HG03135 (cell line): ENCODE results near the gene CCDC146.

Source experiments
- ATAC-seq: cut with Tn5 transposase; IDR thresholded peaks from one replicate; pipeline ENCODE4 v1.9.1; 2021; ENCODE audit warnings: mild to moderate bottlenecking, moderate library complexity; ENCODE audit not compliant: unreplicated experiment

The CCDC146 gene

DNA sequence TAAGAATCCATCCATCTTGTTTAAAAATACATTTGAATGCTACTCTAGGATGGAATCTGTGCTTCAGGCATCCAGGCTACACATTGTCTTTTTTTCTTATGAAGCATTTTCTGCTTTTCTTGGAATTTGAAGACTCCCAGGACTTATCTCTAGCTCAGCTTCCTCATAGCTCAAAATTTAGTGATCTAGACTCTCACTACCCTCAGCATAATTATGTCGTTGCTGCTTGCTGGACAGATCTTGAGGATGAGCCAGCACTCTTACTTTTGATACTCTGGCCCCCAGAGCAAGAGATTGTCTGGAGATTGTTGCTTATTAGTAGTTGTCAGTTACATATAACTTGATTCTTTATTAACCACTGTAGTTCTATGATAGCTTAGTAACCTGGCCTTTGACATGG is 160.5 kb downstream of the CCDC146 start:
- no peak for ATAC-seq

- ATAC-seq = no peak
These were observed 161.6 kb downstream of the CCDC146 start for GRCh38 chr7:77284005-77284404.

GRCh38 chr7:77284616-77285015 is 162.2 kb downstream of the CCDC146 start:
- ATAC-seq = no peak

DNA sequence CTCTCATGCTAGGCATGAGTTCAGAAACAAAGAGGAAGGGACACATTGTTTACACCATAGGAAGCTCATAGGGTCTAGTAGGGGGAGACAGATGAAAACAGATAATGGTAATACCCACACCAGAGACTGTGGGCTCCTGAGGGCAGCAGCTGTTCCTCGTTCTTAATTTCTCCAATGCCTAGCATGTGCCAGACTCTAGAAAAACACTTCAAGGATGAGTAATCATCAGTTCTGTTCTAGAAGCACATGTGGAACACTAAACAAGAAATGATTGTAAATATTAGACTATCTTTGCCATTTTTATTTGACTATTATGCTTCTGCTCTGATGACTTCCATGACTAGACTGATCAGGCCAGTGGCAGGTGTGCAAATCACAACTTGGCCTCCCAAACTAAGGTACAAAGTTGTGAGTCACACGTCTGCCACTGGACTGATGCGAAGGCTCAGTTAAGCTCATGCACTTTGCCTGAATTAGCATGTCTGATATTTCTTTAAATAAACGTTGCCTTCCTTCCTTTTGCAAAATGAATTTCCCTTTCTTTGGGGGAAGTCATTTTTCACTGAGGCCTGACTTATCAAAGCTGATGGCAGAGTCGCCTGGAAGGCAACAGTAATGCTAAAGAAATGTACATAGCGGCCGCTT is 166.4 kb downstream of the CCDC146 start:
- no peak for ATAC-seq

DNA sequence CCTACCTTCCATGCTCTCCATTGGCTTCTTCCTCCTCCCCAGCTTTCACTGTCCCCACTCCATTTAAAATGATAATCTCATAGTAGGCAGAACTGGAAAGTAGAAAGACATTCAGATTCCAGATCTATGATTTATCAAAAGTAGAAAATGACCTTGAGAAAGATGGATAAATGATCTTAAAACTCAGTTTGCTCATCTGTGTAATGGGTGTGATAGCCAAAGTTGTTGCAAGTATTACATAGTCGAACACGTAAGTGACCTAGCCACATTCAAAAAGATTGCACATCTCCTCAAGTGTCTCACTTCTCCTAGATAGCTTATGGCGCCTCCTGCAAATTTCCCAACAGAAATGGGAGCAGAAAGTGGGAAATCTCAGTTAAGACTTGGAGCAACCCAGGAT is 167.0 kb downstream of the CCDC146 start:
- ATAC-seq = no peak

DNA sequence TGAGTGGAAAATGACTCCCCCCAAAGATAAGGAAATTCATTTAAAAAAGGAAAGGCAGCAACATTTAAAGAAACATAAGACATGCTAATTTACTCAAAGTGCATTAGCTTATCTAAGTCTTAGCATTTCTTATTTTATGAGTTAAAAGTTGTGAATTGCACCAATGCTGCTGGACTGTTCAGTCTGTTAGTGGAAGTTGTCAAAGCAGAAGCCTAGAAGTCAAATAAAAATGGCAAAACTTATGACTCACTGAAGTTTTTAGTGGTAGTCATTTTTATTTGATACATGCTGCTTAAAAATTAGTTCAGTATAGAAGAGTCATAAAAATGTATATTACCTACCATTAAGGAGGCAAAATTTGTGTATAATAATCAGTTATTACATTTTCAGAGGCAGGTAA is 168.0 kb downstream of the CCDC146 start:
- ATAC-seq = no peak

GRCh38 chr7:77293046-77293445 is 170.6 kb downstream of the CCDC146 start:
- ATAC-seq = no peak

- ATAC-seq = no peak
These were observed 173.1 kb downstream of the CCDC146 start for GRCh38 chr7:77295549-77295948.

DNA sequence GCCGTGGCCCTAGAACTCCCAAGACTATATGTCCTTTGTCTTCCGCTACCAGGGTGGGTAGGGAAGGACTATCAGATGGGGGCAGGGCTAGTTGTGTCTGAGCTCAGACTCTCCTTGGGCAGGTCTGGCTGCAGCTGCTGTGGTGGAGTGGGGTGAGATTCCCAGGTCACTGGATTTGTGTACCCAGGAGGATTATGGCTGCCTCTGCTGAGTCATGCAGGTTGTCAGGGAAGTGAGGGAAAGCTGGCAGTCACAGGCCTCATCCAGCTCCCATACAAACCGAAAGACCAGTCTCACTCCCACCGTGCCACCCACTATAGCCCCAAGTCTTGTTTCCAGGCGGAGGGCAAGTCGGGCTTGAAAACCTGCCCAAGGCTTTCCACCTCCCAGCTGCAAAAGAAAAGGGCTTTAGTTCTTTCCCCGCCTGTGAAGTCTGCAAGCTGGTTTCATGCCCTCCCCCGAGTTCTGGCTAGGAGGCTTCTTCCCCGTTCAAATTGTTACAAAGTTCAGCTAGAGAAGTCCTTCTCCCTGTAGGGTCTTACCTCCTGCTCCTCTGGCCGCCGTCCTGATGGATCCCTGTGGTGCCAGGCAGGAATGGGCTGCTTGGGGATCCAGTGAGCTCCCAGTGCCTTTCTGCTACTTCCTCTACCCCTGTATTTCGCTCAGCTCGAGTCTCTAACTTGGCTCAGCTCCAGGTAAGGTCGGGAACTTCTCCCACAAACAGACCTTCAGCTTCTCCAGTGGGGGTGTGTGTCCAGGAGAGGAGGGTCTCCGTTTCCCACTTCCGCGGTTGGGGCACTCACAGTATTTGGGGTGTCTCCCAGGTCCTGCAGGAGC is 184.0 kb downstream of the CCDC146 start:
- ATAC-seq = no peak

- no peak for ATAC-seq
These were observed 186.4 kb downstream of the CCDC146 start for GRCh38 chr7:77308792-77309191.

DNA sequence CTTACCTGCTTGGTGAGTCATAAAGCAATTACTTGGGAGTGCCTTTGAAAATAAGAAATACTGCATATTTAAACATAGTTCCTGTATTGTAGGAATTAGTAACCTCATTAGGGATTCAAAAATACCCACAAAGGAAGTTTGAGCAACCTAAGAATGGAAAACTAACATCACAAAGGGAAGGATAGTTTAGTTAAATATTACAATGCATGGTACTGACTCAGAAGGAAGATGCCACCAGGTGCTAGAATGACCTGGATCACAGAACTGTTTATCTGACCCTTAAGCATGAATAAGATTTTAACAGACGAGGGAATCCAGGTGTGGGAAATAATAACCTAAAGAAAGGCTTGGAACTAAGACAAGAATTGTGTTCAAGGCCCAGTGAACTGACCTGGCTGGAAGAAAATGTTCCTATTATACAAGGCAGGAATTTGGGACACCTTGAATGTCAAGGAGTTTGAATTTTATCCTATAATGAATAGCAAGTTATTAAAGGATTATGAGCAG is 187.4 kb downstream of the CCDC146 start:
- no peak for ATAC-seq

DNA sequence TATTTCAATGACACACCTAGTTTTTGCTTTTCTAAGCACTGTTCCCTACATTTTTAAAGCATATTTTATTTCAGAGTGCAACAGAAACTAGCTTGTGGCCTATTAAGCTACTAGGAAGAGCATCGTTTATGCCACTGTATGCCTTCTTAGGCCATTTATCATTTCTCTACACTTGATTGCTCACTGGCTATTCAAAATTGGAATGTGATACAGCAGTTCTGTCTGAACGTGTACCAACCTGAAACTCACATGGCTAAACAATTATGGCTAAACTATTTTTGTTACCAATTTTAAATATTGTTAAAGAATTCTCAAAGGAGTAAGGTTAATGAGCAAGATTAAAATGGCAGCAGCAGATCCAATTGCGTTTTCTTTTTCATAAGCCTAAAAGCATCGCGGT is 188.6 kb downstream of the CCDC146 start:
- ATAC-seq = no peak

DNA sequence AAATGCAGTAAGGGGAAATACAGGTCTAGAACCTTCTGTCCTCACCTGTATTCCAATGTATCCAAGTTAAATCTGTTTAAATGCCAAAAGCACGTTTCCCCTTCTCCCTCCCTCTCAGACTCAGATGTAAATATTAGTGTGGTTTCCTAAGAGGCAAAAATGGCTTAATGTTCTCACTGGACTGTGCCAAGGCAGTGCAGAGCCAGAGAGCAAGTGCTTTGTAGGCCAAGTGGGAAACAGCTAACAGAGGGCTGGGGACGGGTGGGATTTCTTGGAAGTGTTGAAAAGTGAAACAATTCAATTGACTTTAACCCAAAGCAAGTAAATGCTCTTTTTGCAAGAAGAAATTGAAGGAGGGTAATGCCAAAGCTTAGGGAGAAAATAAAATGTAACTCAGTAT is 190.7 kb downstream of the CCDC146 start:
- no peak for ATAC-seq

GRCh38 chr7:77313876-77314480 is 191.6 kb downstream of the CCDC146 start:
- no peak for ATAC-seq

- ATAC-seq = no peak
These were observed 192.8 kb downstream of the CCDC146 start for GRCh38 chr7:77315182-77315591.

DNA sequence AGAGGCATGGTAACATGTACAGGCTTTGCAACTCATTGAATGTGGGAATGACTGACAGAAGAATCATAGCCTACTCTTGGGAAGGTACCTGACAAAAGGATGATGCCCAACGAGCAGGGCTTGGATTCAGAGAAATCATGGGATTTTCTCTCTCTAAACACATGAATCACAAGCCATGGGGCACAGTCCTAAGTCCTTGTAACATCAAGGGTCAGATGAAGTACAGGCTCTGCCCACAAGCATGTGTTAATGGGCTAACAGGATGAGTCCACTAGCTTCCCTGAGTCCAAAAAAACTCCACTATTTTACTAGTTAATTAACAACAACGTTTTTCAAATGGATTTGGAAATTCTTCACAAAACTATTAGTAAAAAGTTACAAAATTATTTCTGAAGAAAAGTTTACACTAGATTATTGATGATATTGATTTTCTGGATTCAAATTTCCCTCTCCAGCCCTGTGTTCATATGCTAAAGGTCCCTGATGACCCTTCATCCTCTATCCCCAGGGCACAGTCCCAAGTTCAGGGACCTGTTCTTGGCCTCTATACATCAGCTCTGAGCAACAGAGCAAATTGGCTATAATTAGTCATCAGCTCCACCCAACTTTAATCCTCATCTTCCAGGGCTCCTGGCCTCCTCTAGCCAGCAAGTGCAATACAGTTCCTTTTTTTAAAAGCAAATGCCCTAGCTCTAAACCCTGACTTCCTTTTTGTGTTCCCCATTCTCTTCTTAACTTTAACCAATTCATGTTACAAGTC is 194.0 kb downstream of the CCDC146 start:
- no peak for ATAC-seq

DNA sequence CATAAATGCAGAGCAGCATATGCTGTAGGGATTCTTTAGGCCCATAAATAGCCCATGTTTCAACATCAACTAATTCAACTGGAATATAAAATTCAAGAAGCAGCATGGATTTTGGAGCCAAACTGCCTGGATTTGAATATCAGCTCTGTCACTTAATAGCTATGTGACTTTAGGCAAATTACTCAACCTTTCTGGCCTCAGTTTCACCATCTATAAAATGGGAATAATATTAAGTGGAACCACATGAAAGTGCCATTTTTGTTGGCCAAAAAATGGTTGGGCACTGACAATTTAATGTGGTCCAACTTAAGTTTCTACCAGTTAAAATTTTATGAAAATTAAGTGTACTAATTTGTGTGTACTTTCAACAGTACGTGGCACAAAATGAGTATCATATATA is 195.6 kb downstream of the CCDC146 start:
- no peak for ATAC-seq

DNA sequence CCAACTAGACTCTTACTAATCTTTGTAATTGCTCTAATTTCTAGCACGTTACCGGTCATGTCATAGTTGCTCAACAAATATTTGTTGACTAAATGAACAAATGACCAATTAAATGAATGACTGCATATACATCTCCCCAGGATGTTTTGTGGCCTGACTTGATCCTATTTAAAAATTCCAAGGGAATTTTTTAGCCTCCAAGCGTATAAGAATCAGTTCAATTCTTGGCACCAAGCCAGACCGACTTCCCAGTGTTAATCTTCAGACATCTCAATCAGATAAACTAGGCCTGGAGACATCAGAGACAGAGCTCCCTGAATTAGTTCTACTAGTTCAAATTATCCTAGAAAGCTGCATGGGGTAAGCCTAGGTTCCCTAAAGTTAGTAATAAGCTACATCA is 197.7 kb downstream of the CCDC146 start:
- ATAC-seq = no peak

GRCh38 chr7:77320714-77321113 is 198.3 kb downstream of the CCDC146 start:
- ATAC-seq = no peak

- ATAC-seq = no peak
These were observed 198.9 kb downstream of the CCDC146 start for GRCh38 chr7:77321300-77321699.

- no peak for ATAC-seq
These were observed 203.7 kb downstream of the CCDC146 start for GRCh38 chr7:77326131-77326530.
